Measurements from ENCODE around the gene ARHGEF12.

GRCh38 chr11:120526241-120526640 is 190.0 kb downstream of the ARHGEF12 start:
- TF ChIP-seq CTCF (IDR thresholded peaks at IDR 0.05): no peak
- TF ChIP-seq POLR2A (IDR thresholded peaks at IDR 0.05): no peak

Measured in uterus (tissue), 2 donors.